ENCODE data around the gene CDKAL1.

CDKAL1 gene

GRCh38 chr6:20978151-20978614 is 443.9 kb downstream of the CDKAL1 start:
- peak; percentile 14 for DNase-seq (ENCODE audit: low read depth, low spot score)
- CTCF ChIA-PET, result no interaction called here
- no peak for TF ChIP-seq CTCF (IDR thresholded peaks at IDR 0.05; ENCODE audit: insufficient read depth, low read length, missing control alignments)
- no peak overlapping the region for H3K4me3 ChIP-seq (ENCODE audit: low read depth, low read length)
- POLR2A ChIA-PET, result interaction anchor here (0.7 kb wide), 1 partner anchor 467 kb away, joined by 3 read pairs; no protein-coding TSS in a partner anchor

DNA sequence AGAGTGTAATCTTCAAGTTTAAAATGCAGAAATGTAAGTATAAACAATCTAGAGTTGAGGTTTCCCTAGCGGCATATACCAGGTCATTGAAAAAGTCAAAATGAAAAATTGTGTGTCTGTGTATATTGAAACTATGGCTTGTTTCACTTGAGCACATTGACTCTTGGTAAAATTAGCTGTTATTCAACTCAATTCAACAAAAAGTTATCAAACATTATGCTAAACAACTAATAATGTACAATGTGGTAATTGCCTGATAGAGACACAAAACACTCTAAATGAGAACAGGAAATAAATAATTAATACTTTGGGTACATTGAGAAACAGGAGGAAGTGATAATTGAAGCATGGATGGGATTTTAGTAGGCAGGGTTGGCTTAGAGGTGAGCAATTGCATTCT is 444.8 kb downstream of the CDKAL1 start:
- ChIA-PET POLR2A (no interaction called here), CTCF (no interaction called here)
- no peak for TF ChIP-seq CTCF (IDR thresholded peaks at IDR 0.05; ENCODE audit: insufficient read depth, low read length, missing control alignments)

DNA sequence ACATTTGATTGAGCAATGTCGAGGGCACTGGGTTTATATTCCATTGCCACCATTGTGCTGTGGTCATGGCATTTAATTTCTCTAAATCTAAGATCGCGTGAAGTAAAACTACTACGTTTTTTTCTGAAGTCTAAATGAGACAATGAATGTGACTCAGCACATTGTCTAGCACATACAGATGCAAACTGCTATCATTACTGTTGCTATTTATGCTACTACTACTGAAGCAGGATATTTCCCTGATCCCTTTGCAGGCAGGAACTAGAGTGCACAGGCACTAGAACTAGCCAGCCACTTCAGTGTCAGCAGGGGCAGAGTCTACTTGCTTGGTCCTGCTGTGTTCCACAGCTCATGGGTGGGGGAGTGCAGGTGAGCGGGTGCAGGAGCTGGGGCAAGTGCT is 449.7 kb downstream of the CDKAL1 start:
- no peak for DNase-seq (ENCODE audit: low read depth, low spot score)
- POLR2A ChIA-PET, result no interaction called here
- CTCF ChIA-PET, result no interaction called here
- no peak for TF ChIP-seq CTCF (IDR thresholded peaks at IDR 0.05; ENCODE audit: insufficient read depth, low read length, missing control alignments)
- no peak overlapping the region for H3K4me3 ChIP-seq (ENCODE audit: low read depth, low read length)

More for the DNA sequence above, 444.8 kb downstream of the CDKAL1 start:
- no peak overlapping the region for H3K4me3 ChIP-seq (ENCODE audit: low read depth, low read length)
- no peak for DNase-seq (ENCODE audit: low read depth, low spot score)

DNA sequence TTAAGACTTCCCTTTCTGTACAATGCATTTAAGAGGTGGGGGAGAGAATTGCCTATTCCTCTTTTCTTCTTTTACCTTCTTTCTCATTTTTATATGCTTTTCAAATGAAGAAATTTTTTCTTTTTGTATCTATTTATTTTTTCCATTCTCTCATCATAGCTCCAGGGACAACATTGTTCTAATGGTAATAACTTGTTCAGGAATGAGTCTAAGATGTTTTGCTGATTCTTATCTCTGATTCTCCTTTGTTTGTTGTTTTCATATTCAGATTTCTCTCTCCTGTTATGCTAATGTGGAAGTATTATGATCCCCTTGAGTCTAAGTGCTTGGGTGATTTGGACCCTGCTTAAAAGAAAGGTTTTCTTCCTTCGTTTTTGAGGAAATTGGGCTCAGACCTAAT is 451.6 kb downstream of the CDKAL1 start:
- ChIA-PET CTCF (no interaction called here), POLR2A (no interaction called here)
- no peak for TF ChIP-seq CTCF (IDR thresholded peaks at IDR 0.05; ENCODE audit: insufficient read depth, low read length, missing control alignments)
- no peak overlapping the region for H3K4me3 ChIP-seq (ENCODE audit: low read depth, low read length)
- no peak for DNase-seq (ENCODE audit: low read depth, low spot score)

DNA sequence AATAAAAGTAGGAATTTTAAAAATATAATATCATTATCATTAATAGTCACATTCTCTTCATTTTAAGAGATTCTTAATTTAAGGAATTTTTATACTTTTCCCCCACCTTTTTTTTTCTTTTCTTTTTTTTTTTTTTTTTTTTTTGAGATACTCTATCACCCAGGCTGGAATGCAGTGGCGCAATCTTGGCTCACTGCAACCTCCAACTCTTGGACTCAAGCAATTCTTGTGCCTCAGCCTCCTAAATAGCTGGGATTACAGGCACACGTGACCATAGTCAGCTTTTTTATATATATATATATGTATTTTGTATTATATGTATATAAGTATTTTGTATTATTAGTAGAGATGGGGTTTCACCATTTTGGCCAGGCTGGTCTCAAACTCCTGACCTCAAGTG is 457.7 kb downstream of the CDKAL1 start:
- no peak for TF ChIP-seq CTCF (IDR thresholded peaks at IDR 0.05; ENCODE audit: insufficient read depth, low read length, missing control alignments)
- no peak overlapping the region for H3K4me3 ChIP-seq (ENCODE audit: low read depth, low read length)
- ChIA-PET CTCF (no interaction called here), POLR2A (no interaction called here)
- no peak for DNase-seq (ENCODE audit: low read depth, low spot score)

- no peak for DNase-seq (ENCODE audit: low read depth, low spot score)
- TF ChIP-seq CTCF (IDR thresholded peaks at IDR 0.05; ENCODE audit: insufficient read depth, low read length, missing control alignments), result no peak
- POLR2A ChIA-PET, result no interaction called here
- H3K4me3 ChIP-seq (ENCODE audit: low read depth, low read length), result no peak overlapping the region
- CTCF ChIA-PET, result no interaction called here
Observed at GRCh38 chr6:20996099-20996498, 461.8 kb downstream of the CDKAL1 start.
